ENCODE measurements around the gene FKBP14. TPM values are rescaled to one million over a fixed set of nuclear protein-coding genes. Genes with fewer than 3 reads are reported as not detected.

FKBP14 gene, protein sequence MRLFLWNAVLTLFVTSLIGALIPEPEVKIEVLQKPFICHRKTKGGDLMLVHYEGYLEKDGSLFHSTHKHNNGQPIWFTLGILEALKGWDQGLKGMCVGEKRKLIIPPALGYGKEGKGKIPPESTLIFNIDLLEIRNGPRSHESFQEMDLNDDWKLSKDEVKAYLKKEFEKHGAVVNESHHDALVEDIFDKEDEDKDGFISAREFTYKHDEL
- total RNA-seq = 26.8 and 37.1 TPM in 2 replicates
- 22.9 TPM for polyA plus RNA-seq (2012)

DNA sequence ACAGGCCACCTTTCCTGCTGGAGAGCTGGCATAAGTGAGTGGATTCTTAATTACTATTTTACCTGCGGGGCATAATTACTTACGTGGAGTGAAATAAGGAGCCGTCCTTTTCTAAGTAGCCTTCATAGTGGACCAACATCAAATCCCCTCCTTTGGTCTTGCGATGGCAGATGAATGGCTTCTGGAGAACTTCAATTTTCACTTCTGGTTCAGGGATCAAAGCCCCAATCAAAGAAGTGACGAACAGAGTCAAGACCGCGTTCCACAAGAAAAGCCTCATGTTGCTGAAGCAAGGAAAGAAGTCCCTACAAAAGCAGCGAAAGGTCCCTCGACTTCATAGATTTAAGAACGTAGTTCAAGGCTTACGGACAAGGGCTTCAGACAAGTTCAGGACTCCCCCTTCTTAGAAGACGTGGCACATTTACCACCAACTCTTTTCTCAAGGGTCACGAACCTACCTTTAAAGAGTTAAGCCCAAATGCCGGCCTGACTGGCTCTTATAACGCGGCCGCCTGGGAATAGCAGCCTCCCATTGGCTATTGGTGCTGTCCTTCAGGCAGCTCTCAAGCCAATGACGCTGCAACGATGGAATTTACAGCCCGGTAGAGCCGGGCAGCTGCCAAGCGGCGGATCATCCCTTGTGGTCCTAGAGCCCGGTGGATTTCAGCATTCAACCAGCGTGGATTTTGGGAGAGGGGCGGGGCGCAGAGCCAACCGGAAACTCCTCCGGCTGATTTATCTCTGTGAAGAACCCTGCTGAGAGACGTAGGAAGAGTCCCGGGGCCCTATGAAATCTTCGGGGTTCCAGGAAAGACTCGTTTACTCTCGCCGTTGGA is at the start of gene FKBP14:
Gene FKBP14, minus strand, starts transcription at position 474 of the 836 bp plus-strand sequence. Its CDS starts 194 bp downstream, at position 280.
- peak; percentile 100 for DNase-seq (ENCODE audit: low read depth)

- peak; percentile 49 for DNase-seq (ENCODE audit: low read depth)
Measured at GRCh38 chr7:30074422-30075030, 48.0 kb upstream of the FKBP14 start.

DNA sequence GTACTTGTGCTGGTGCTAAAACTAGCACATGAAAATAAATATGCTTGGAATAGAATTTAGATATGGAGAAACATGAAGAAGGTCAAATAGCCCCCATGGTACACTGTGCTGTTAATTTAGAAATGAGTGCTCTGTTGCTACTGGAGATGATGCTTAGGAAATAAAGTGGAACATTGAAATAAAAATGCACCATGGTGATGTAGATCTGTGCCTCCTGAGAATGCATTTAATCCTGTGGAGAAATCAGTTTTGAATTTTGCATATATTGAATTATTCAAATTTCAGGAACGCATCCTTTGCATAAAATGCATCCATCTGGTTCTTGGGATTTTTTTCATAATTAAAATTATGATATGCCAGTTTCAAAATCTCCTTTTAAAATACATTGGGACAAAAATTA is 46.2 kb upstream of the FKBP14 start:
- no peak for DNase-seq (ENCODE audit: low read depth)

DNA sequence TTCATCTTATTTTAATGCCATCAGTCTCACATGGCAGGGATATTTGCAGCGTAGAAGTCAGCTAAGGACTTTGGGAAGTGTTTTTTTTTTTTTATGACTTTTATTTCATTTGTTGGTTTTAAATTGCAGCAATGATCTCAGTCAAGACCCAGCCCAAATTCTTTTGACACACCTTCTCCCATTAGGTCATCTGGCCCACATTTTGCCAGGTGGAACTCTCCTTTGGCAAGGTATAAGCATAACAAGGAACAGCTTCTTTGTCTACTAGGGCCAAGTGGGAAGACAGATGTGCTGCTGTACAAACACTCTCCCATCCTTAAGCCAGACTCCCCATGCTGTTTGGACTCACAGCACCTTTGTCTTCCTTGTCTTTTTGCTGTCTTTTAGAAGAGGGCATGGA is 43.5 kb upstream of the FKBP14 start:
- no peak for DNase-seq (ENCODE audit: low read depth)

DNA sequence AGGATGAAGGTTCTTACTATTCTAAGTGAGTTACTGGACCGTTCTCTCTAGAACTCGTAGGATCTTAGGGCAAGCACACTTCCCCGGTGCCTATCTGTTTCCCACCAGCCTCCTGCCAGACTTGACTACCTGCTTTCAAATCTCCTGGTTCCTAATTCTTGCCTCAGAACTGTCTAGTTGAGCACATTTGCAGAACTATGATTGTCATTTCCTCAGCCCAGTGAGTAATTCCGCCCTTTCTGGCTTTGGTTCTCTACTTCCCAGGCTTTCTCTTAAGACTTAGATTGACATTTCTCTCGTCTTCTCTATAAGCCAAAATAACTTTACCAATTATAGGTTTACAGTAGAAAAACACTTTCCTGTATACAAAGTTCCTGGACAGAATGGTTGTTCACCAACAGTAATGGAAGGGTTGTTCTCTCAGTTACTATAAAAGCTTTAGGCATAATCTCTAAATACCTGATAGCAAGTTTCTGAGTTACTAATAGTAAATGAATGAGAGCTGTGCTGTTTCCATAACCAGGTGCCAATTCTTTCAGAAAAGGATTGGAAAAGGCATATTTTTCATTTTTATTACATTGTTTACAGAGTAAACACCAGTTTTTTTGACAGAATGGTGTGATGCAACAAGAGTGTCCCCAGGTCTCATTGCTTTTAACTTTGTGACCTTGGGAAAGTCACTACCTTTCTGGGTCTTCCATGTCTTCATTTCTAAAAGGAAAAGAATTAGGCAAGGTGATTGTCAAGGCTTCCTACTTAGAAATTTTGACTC is 42.8 kb upstream of the FKBP14 start:
- DNase-seq (ENCODE audit: low read depth) = no peak

DNA sequence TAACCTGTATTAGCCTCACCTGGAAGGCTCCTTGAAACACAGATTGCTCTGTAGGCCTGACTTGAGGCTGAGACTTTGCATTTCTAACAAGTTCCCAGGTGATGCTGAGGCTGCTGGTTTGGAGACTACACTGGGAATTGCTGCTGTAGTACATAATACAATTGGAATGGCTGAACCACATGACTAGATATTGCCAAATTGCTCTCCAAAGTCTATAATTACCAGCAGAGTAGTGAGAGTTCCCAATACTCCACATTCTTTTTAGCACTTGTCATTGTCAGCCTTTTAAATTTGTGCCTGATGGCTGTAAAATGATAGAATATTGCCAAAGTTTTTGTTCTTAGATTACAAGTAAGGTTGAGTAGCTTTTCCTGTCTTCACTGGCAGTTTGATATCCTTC is 41.6 kb upstream of the FKBP14 start:
- DNase-seq (ENCODE audit: low read depth) = peak; percentile 56

GRCh38 chr7:30066687-30067086 is 40.2 kb upstream of the FKBP14 start:
- DNase-seq (ENCODE audit: low read depth) = no peak

- DNase-seq (ENCODE audit: low read depth) = no peak
Measured at GRCh38 chr7:30065746-30066145, 39.2 kb upstream of the FKBP14 start.

GRCh38 chr7:30062587-30062986 is 36.1 kb upstream of the FKBP14 start:
- DNase-seq (ENCODE audit: low read depth) = peak; percentile 64

DNA sequence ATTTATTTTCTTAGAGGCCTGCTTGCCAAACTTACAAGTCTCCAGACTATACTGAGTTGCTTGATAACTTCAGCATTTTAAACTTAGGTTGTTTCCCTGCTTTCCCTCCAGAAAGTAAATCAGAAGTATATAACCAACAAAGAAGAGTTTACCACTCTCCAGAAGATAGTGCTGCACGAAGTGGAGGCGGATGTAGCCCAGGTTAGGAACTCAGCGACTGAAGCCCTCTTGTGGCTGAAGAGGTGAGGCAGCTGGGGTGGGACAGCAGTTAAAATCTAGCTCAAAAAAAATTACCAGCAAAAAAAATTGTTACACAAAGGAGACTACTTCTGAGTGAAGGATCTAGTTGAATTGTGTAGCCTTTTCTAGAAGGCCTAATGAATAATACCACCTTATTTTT is 35.3 kb upstream of the FKBP14 start:
- DNase-seq (ENCODE audit: low read depth) = peak; percentile 26

DNA sequence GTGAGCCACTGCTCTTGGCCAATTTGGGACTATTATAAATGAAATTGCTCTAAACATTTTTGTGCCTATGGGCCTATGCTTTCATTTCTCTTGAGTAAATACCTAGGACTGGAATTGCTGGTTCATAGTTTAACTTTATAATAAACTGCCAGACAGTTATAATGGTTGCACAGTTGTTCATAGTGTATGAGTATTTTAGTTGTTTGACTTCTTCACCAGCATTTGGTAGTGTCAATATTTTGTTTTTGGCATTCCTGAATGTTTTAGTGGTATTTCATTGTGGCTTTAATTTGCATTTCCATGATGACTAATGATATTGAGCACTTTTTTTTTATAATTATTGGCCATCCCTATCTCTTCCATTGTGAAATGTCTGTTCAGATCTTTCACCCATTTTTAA is 31.2 kb upstream of the FKBP14 start:
- no peak for DNase-seq (ENCODE audit: low read depth)

DNA sequence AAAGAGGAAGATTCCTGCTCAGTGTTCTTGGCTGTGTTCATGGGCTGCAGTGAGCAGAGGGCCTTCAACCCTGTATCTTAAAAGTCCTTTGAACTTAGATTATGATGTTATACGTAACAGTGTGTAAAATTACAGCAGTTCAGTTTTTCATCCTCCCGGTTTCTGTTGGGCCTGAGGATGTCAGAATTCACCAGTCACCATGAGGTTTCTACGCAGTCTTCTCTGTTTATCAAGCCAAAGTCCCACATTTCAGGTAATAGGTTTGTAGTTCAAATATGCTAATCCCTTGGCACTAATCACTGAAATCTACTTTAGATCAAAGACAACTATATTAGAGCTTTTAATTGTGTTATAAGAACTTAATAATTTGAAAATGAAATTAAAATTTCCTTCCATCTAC is 26.6 kb upstream of the FKBP14 start:
- no peak for DNase-seq (ENCODE audit: low read depth)

DNA sequence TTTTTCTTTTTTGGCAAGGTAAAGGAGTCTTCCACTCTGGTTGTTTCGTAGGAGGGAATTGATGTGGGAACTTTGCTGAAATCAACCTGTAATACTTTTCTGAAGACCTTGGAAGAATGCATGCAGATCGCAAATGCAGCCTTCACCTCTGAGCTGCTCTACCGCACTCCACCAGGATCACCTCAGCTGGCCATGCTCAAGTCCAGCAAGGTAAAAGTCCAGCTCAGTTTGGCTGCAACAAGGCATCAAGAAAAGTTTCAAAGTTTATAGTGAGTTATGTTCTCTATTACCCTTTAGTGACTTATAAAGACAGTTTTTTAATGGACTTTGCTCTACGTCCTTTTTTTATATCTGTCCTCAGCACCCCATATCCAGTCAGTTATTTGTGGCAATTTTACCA is 22.7 kb upstream of the FKBP14 start:
- DNase-seq (ENCODE audit: low read depth) = no peak

- no peak for DNase-seq (ENCODE audit: low read depth)
Measured at GRCh38 chr7:30048582-30048981, 22.1 kb upstream of the FKBP14 start.

- DNase-seq (ENCODE audit: low read depth) = no peak
Measured at GRCh38 chr7:30047124-30047523, 20.6 kb upstream of the FKBP14 start.

GRCh38 chr7:30046127-30046770 is 19.7 kb upstream of the FKBP14 start:
- no peak for DNase-seq (ENCODE audit: low read depth)

GRCh38 chr7:30041526-30042269 is 15.2 kb upstream of the FKBP14 start:
- peak; percentile 59 for DNase-seq (ENCODE audit: low read depth)

DNA sequence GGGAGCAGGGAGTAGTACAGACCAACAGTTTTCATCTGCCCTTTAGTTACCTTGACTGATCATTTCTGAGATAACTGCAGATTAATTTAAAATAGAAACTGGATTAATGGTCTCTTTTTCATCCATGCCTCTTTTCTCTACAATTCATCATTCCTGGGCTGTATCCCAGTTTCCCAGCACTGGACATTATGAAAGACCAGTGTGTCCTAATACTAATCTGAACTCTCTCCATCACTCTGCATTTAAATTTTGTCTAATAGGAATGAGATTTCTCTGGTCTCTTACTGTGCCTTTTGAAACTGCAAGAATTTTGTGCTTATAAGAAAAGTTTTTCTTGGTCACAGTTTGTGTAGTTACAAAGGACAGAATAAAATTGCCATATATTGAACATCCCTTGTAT is 14.4 kb upstream of the FKBP14 start:
- no peak for DNase-seq (ENCODE audit: low read depth)

DNA sequence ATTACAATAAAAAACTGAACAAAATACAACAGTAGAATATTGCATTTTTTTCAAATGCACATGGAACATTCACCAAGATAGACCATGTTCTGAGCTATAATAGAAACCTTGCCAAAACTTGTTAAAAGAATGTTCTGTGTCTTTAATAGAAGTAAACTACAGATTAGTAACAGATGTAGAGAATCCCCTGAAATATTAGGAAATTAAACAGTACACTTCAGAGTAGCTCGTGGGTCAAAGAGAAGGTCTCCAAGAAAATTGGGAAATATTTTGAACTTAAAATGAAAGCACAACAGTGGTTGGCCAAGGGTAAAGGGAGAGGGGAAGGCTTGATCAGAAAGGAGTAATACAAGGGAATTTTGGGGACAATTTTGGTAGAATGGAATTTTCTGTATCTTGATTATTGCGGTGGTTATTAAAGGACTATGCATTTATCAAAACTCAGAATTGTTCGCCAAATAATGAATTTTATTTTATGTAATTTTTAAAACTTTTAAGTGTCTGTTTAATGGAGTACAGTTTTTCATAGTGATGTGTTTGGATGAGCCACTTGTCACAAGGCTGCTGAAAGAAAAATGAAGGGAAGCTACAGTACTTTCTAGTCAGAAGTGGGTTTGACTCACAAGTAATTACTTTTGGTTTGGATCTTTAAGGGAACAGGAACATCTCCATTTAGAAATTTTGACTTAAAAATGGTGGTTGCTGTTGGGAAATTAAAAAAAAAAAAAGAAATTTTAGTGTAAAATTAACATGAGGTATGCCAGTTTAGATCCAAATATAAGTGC is 11.9 kb upstream of the FKBP14 start:
- no peak for DNase-seq (ENCODE audit: low read depth)

- no peak for DNase-seq (ENCODE audit: low read depth)
Measured at GRCh38 chr7:30036220-30036619, 9.7 kb upstream of the FKBP14 start.
